HEK293 (cell line): ENCODE measurements around the gene CATSPERZ.

Source experiments
- BCL6B ChIP-seq: fragments of 450-650 bp; formaldehyde crosslinking; IDR thresholded peaks from 2 replicates; pipeline ENCODE4 v1.5.1; 2017; ENCODE audit warnings: missing biosample characterization, missing genetic modification characterization
- INSM2 ChIP-seq: fragments of 450-650 bp; formaldehyde crosslinking; IDR thresholded peaks from 2 replicates; pipeline ENCODE4 v1.5.1; 2016; ENCODE audit warnings: missing biosample characterization, missing genetic modification characterization
- KLF8 ChIP-seq: fragments of 450-650 bp; formaldehyde crosslinking; IDR thresholded peaks from 2 replicates; pipeline ENCODE4 v1.5.1; 2016; ENCODE audit warnings: missing biosample characterization, missing genetic modification characterization
- SCRT2 ChIP-seq: fragments of 450-650 bp; formaldehyde crosslinking; IDR thresholded peaks from 2 replicates; pipeline ENCODE4 v1.5.1; 2016; ENCODE audit warnings: missing biosample characterization, missing genetic modification characterization
- SP7 ChIP-seq: fragments of 450-650 bp; formaldehyde crosslinking; IDR thresholded peaks from 2 replicates; pipeline ENCODE4 v1.5.1; 2016; ENCODE audit warnings: missing biosample characterization, missing genetic modification characterization
- TSHZ1 ChIP-seq: fragments of 450-650 bp; formaldehyde crosslinking; IDR thresholded peaks from 2 replicates; pipeline ENCODE4 v1.5.1; 2016; ENCODE audit warnings: missing biosample characterization, missing genetic modification characterization, borderline replicate concordance
- ZBTB11 ChIP-seq: fragments of 450-650 bp; formaldehyde crosslinking; conservative IDR thresholded peaks from 2 replicates; pipeline ENCODE4 v1.5.1; 2016; ENCODE audit warnings: low read depth, missing biosample characterization, missing genetic modification characterization
- ZBTB20 ChIP-seq: fragments of 450-650 bp; formaldehyde crosslinking; IDR thresholded peaks from 2 replicates; pipeline ENCODE4 v1.5.1; 2016; ENCODE audit warnings: missing biosample characterization, missing genetic modification characterization
- ZBTB48 ChIP-seq: fragments of 450-650 bp; formaldehyde crosslinking; IDR thresholded peaks from 2 replicates; pipeline ENCODE4 v1.5.1; 2016; ENCODE audit warnings: missing biosample characterization, missing genetic modification characterization
- ZFP3 ChIP-seq: fragments of 450-650 bp; formaldehyde crosslinking; IDR thresholded peaks from 2 replicates; pipeline ENCODE4 v1.5.1; 2016; ENCODE audit warnings: low read depth, missing biosample characterization, missing genetic modification characterization
- ZFP41 ChIP-seq: fragments of 450-650 bp; formaldehyde crosslinking; IDR thresholded peaks from 2 replicates; pipeline ENCODE4 v1.5.1; 2016; ENCODE audit warnings: missing biosample characterization, missing genetic modification characterization, borderline replicate concordance
- ZNF148 ChIP-seq: fragments of 450-650 bp; formaldehyde crosslinking; IDR thresholded peaks from 2 replicates; pipeline ENCODE4 v1.5.0; 2017; ENCODE audit warnings: missing biosample characterization, missing genetic modification characterization, borderline replicate concordance
- ZNF157 ChIP-seq: fragments of 450-650 bp; formaldehyde crosslinking; IDR thresholded peaks from 2 replicates; pipeline ENCODE4 v1.5.1; 2016; ENCODE audit warnings: missing biosample characterization, missing genetic modification characterization
- ZNF335 ChIP-seq: fragments of 450-650 bp; formaldehyde crosslinking; conservative IDR thresholded peaks from 2 replicates; pipeline ENCODE4 v1.5.1; 2016; ENCODE audit warnings: missing biosample characterization, missing genetic modification characterization
- ZNF350 ChIP-seq: fragments of 450-650 bp; formaldehyde crosslinking; IDR thresholded peaks from 2 replicates; pipeline ENCODE4 v1.5.0; 2017; ENCODE audit warnings: missing biosample characterization, mild to moderate bottlenecking, missing genetic modification characterization
- ZNF404 ChIP-seq: fragments of 450-650 bp; formaldehyde crosslinking; IDR thresholded peaks from 2 replicates; pipeline ENCODE4 v1.5.1; 2017; ENCODE audit warnings: missing biosample characterization, missing genetic modification characterization
- ZNF645 ChIP-seq: fragments of 450-650 bp; formaldehyde crosslinking; IDR thresholded peaks from 2 replicates; pipeline ENCODE4; 2016; ENCODE audit warnings: missing biosample characterization, missing genetic modification characterization
- ZNF670 ChIP-seq: fragments of 450-650 bp; formaldehyde crosslinking; IDR thresholded peaks from 2 replicates; pipeline ENCODE4 v1.5.1; 2016; ENCODE audit warnings: missing biosample characterization, missing genetic modification characterization, low read depth
- ZNF692 ChIP-seq: fragments of 450-650 bp; formaldehyde crosslinking; IDR thresholded peaks from 2 replicates; pipeline ENCODE4 v1.5.1; 2016; ENCODE audit warnings: missing biosample characterization, missing genetic modification characterization
- ZSCAN30 ChIP-seq: fragments of 450-650 bp; IDR thresholded peaks from 2 replicates; pipeline ENCODE4 v1.5.1; 2018; ENCODE audit warnings: missing biosample characterization, mild to moderate bottlenecking, missing genetic modification characterization, moderate library complexity
- ZSCAN5A ChIP-seq: fragments of 450-650 bp; formaldehyde crosslinking; IDR thresholded peaks from 2 replicates; pipeline ENCODE4 v1.5.1; 2016; ENCODE audit warnings: missing biosample characterization, missing genetic modification characterization

The CATSPERZ gene

GRCh38 chr11:64284048-64284961, 15.9 kb upstream of the CATSPERZ start, which contains the start of gene BAD (continued):
- no peak for TF ChIP-seq ZNF670 (tag by site-specific recombination)
- TF ChIP-seq ZBTB20 (tag by site-specific recombination) = peak; percentile 93
- TF ChIP-seq ZSCAN30 (tag by site-specific recombination) = 0 out of 2 replicates have a peak, but pooled peaks have one; percentile 13
- no peak for TF ChIP-seq ZNF645 (tag by site-specific recombination)
- no peak for TF ChIP-seq INSM2 (tag by site-specific recombination)
- no peak for TF ChIP-seq ZFP3
- TF ChIP-seq ZNF157 = no peak
- TF ChIP-seq TSHZ1 (tag by site-specific recombination) = no peak
- peak; percentile 86 for TF ChIP-seq ZBTB48 (tag by site-specific recombination)
- no peak for TF ChIP-seq ZNF404 (tag by site-specific recombination)
- TF ChIP-seq ZNF350 (tag by site-specific recombination) = no peak
- no peak for TF ChIP-seq SCRT2 (tag by site-specific recombination)
- peak; percentile 90 for TF ChIP-seq ZBTB11 (tag by site-specific recombination)
- no peak for TF ChIP-seq ZNF148
- TF ChIP-seq ZSCAN5A (tag by site-specific recombination) = no peak
- peak; percentile 93 for TF ChIP-seq ZNF335 (tag by site-specific recombination)
- TF ChIP-seq BCL6B (tag by site-specific recombination) = no peak
- peak; percentile 28; the same call in 1 of the 2 replicates for TF ChIP-seq SP7 (tag by site-specific recombination)
- TF ChIP-seq KLF8 = no peak; the same call in 1 of the 2 replicates
- TF ChIP-seq ZFP41 (tag by site-specific recombination) = no peak
- peak; percentile 69 for TF ChIP-seq ZNF692 (tag by site-specific recombination)
